CMK (cell line): ENCODE results near the gene PYY.
"Not testable (repeated sequence)": the region's sequence is repeated elsewhere in the genome, so short reads cannot be mapped to it uniquely, and the experiment has no call there.

Experiments
- DNase-seq: peaks from one replicate; pipeline ENCODE4 v3.0.0-alpha.2; 2010; ENCODE audit warnings: low read depth

Gene PYY

DNA sequence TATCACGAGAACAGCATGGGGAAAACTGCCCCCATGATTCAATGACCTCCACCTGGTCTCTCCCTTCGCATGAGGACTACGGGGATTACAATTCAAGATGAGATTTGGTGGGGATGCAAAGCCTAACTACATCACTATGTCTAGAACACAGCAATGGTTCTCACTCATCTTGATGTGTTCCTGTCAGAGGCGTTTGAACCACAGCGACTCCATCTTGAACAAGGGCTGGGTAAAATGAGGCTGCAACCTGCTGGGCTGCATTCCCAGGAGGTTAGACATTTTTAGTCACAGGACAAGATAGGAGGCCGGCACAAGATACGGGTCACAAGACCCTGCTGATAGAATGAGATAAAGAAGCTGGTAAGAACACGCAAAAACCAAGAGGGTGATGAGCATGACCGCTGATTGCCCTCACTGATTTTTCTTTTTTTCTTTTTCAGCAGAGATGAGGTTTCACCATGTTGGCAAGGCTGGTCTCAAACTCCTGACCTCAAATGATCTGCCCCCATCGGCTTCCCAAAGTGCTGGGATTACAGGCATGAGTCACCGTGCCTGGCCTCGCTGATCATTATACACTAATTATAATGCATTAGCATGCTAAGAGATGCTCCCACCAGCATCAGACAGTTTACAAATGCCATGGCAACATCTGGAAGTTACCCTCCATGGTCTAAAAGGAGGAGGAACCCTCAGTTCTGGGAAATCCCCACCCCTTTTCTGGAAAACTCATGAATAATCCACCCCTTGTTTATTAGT lies 8.5 kb downstream of the PYY start:
- DNase-seq, result no peak

GRCh38 chr17:43942051-43942685 lies 11.6 kb downstream of the PYY start, which contains the start of gene PPY:
PPY (minus strand) TSS chr17:43942476; CDS start chr17:43941654, 822 bp downstream.
- no peak for DNase-seq

DNA sequence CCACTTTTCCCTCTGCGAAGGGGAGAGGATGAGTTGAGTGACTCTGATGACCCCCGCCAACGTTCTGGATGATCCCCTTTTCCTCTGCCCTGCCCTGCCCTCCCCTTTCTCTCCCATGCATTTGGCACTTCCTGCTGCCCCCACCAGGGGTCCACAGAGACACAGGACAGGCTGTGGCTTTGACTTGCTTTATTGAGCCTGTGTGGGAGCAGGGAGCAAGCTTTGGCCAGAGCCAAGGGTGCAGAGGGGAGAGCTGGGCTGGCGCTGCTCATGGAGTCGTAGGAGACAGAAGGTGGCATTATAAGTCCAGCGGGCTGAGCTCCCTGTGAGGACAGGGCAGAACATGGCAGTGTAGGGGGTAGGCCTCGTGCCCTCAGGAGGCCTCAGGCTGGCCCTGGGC lies 13.1 kb downstream of the PYY start:
- DNase-seq, result no peak

GRCh38 chr17:43939886-43940285 lies 13.9 kb downstream of the PYY start:
- no peak for DNase-seq

- DNase-seq, result not testable (repeated sequence)
Observed at GRCh38 chr17:43939452-43939851, 14.3 kb downstream of the PYY start.

GRCh38 chr17:43938838-43939182 lies 14.9 kb downstream of the PYY start:
- DNase-seq, result no peak

DNA sequence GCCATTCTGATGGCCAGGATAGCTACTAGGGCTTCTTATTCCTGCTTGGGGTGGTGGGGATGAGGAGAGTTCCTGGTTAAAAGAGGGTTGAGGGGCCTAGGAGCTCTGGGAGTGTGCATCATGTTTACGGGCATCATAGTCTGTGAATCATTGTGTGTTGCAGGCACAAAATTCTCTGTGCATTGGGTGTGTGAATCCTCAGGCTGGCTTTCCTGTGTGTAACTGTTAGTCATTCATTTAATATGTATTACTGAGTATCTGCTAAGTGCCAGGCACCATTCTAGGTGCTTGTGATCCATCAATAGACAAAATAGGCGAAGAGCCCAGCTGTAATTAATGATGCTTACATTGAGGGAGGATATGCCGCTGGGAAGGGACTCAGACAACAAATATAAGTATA lies 17.3 kb downstream of the PYY start:
- no peak for DNase-seq

DNA sequence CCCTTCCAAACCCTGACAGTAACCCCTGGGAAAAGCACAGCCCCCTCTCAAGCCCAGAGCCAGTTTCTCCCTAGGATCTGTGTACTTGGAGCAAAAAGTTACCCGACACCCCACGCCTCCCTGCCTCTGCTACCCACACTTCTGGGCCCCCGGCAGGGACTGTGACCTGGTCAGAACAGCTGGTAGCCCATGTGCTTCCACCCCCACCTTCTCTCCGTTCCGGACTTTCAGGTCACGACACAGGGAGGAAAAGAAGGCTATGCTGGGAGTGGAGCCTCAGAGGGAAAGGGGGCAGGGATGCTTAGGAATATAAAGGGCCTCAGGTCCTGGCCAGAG lies 17.8 kb downstream of the PYY start:
- no peak for DNase-seq

DNA sequence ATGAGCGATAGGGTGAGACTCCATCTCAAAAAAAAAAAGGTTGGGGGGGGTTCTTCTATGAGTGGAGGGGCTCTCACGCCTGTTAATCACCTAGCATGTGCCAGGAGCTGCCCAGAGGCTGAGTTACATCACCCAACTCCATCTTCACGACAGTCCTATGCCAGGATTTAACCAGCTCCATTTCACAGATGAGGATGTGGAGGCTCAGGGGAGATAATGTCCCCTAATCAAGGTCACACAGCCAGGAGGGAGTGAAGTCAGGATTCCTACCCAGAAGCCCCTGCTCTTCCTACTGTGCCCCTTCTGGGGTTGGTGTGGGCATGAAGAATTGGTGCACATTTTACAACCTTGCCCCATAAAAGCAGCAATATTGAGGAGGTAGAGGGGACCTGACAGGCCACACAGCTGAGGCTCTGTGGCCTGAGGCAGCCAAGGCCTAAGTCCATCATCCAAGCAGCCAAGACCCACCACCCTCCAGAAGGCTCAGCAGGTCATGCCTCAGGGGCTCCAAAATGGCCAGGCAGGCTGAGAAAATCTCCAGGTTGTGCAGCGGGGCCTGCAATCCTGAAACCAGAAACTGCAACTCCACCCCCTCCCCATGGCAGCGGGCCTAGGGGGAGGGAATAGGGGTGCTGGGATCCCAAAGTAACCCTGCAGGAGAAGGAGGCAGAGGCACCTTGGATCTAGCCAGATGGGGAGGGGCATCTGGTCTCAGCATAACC lies 18.4 kb downstream of the PYY start:
- no peak for DNase-seq

DNA sequence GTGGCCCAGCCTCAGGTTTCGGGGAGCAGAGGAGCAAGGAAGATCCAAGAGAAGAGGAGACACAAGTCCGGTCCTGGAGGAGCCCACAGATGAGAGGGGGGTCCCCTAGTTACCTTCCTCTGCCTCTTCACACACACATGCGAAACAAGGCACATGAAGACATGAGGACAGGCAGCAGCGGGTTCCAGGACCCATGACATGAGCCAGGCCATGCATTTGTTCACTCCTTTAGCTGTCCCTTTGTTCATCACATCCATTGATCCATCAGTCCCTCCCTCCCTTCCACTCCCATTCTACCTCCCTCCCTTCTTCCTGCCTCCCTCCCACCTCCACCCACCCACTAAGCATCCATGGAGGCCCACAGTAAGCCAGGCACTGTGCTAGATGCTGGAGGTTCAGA lies 20.8 kb downstream of the PYY start:
- DNase-seq, result no peak

DNA sequence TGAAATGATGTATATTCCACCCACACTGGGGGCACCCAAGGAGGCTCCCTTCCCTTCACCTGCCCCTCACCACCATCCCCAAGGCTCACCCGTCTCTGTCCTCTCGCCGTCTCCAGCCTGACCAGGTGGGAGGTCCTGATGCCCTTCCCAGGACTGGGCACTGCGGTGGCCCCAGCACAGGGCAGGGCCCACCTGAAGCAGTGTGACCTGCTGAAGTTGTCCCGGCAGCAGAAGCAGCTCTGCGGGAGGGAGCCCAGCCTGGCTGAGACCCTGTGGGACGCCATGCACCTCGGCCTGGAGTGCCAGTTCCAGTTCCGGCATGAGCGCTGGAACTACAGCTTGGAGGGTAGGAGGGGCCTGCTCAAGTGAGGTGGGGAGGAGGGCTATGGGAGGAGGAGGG lies 21.4 kb downstream of the PYY start:
- DNase-seq, result no peak

- no peak for DNase-seq
Observed at GRCh38 chr17:43931062-43931571, 22.6 kb downstream of the PYY start.

DNA sequence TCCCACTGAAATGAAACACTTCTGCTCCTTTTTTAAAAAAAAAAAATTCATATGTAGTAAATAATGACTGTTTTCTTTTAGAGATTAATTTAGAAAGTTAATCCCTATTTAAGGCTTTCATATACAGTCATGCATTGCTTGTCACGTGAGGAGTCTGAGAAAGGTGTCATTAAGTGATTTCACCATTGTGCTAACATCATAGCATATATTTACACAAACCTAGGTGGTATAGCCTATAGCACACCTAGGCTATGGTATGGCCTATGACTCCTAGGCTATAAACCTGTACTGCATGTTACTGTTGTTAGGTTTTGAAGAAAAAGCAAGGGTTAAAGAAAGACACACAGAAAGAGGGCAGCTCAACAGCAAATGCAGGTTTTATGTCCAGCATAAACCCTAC lies 25.1 kb downstream of the PYY start:
- no peak for DNase-seq

GRCh38 chr17:43927929-43928328 lies 25.8 kb downstream of the PYY start:
- not testable (repeated sequence) for DNase-seq

DNA sequence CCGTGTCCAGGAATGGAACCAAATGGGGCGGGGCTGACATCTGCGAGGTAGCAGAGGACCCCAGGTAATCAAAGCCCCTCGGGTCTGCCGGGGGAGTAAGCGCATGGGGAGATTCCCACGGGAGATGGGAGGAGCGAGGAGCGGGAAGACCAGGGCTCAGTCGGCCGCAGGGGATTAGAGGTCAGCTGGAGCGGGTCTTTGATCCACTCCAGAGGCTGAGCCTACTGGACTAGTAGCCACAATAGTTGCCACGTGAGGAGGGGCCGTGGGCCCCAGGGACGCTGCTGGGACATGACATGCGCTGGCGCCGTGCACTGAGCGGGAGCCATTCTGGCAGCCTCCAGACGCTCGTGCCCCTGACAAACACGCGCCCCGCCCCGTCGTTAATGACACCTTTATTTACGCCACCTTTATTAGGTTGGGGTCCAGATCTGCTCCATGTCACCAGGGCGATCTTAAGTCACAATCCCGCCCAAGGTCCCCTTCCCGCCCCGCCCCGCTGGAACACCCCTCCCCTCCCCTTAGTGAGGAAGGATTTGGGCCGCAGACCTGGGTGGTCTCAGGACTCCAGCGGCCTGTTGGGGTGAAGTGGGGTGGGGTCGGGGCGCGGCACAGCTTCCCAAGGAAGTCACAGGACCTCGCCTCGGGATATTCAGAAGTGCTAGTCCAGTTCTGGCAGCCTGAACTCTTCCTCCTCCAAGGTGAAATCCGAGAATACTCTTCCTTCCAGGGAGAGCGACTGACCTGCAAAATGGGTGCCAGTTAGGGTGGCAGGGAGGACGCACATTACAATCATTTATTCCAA lies 26.5 kb downstream of the PYY start:
- DNase-seq, result no peak

DNA sequence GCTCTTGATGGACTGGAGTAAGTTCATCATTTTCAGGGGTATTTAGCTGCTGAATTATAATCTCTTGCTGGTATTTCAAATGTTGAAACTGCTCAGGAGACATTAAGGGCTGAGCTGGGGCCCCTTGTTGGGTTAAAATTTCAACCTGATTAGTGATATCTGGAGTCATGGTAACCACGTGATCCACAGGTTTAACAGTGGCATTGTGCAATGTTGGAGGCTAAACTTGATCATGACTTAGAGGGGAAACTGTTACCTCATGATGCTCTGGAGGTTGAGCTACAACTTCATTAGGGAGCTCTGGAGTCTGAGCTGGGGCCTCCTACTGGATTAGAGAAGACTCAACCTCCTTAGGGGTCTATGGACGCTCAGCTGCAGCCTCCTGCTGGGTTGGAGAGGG lies 29.2 kb downstream of the PYY start:
- DNase-seq, result no peak

DNA sequence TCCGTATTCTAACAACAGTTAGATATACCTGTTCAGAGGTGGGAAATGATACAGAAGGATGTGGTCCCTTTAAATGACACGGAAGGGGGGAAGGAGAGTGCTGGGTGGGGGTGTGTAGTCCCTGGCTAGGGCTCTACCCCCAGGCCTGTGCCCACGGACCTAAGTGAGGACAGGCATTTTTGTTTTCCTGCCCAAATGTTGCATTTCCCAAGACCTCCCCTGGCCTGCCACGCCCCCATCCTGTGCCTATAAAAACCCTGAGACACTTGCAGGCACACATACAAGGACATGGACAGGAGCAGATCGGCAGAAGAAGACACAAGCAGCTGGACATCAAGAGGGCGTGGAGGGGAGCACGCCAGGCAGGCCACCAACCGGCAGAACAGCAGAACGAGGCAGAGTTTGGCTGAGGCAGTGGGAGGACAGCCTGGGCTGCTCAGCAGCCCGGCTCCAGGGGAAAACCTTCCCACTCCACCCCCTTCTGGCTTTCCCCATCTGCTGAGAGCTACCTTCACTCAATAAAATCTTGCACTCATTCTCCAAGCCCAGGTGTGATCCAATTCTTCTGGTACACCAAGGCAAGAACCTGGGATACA lies 33.1 kb downstream of the PYY start:
- no peak for DNase-seq

GRCh38 chr17:43918026-43918389 lies 35.7 kb downstream of the PYY start:
- DNase-seq, result no peak

DNA sequence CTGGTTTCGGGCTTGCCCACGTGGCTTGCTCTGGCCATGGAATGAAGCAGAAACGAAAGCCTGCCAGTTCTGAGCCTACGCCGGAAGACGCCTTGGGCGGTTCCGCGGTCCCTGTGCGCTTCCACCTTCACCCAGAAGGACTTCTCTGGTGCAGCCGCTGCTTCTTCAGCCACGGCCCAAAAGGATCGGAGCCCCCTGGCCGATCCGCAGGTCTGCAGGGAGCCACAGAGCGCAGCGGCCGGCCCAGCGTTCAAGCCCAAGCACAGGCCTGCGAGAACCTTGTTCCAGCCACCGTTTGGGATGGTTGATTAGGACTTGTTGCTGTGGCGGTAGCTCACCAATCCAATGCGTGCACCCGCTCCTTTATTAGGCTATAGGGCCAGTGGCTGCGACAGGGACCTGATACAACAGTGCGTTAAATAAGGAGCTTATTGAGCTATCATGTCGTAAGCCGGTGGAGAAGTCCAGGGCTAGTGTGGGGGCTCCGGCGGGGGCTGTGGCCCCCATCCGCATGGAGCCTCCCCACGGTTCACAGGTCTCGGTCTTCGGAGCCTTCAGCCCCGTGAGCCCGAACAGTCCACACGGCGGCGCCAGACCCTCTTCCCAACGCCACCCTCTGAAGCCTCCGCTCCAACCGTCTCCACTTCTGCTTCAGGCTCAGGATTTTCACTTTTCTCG lies 36.3 kb downstream of the PYY start:
- DNase-seq, result no peak

GRCh38 chr17:43917016-43917347 lies 36.8 kb downstream of the PYY start:
- DNase-seq, result no peak

DNA sequence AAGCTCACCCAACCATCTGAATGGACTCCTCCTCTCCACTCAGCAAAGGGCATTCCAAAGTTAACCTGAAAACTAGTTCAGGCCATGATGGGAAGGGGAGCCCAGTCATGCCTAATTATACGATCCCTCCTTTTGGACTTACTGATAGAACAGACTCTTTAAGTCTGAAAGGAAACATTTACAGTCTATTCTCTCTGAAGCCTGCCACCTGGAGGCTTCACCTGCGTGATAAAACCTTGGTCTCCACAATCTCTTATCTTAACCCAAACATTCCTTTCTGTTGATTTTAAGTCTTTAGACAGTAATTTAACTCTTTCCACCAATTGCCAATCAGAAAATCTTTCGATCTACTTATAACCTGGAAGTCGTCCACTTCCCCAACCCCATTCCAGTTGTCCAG lies 37.4 kb downstream of the PYY start:
- no peak for DNase-seq

GRCh38 chr17:43915559-43915958 lies 38.2 kb downstream of the PYY start:
- no peak for DNase-seq
